HL-60 (cell line): ENCODE results near the gene NEK10.

Source experiments
- DNase-seq, 2 experiments: peaks; one replicate each; pipeline ENCODE4 v3.0.0-alpha.2; 2010 to 2020; ENCODE audit warnings: low read depth in 1 of 2, low spot score in 1 of 2
- H3K27ac ChIP-seq: fragments of 250-450 bp; sonication (Bioruptor Pico); replicated peaks from 2 replicates; pipeline ENCODE4 v1.5.1; 2020; ENCODE audit warnings: mild to moderate bottlenecking, moderate library complexity
- H3K27me3 ChIP-seq: fragments of 250-450 bp; sonication (Bioruptor Pico); 2 replicates; pipeline ENCODE4 v1.5.1; 2021; ENCODE audit warnings: mild to moderate bottlenecking, moderate library complexity; ENCODE audit not compliant: insufficient read depth, poor library complexity, severe bottlenecking
- H3K4me3 ChIP-seq: replicated peaks from 2 replicates; pipeline ENCODE4 v1.5.1; 2011; ENCODE audit warnings: mild to moderate bottlenecking, control low read depth, low read length; ENCODE audit not compliant: insufficient read depth
- CTCF ChIP-seq: IDR thresholded peaks from one replicate; pipeline ENCODE4 v1.5.1; 2011; ENCODE audit warnings: low read length, control low read depth, inconsistent platforms; ENCODE audit not compliant: insufficient read depth
- GABPA ChIP-seq: IDR thresholded peaks from 2 replicates; pipeline ENCODE4 v1.6.1; 2012; ENCODE audit warnings: low read depth
- POLR2AphosphoS5 ChIP-seq: IDR thresholded peaks from 2 replicates; pipeline ENCODE4 v1.6.1; 2012; ENCODE audit warnings: low read depth
- REST ChIP-seq: IDR thresholded peaks from 2 replicates; pipeline ENCODE4 v1.6.1; 2012; ENCODE audit warnings: low read depth; ENCODE audit not compliant: insufficient replicate concordance
- SPI1 ChIP-seq: IDR thresholded peaks from 2 replicates; pipeline ENCODE4 v1.6.1; 2012; ENCODE audit warnings: low read depth, mild to moderate bottlenecking, borderline replicate concordance

The NEK10 gene

DNA sequence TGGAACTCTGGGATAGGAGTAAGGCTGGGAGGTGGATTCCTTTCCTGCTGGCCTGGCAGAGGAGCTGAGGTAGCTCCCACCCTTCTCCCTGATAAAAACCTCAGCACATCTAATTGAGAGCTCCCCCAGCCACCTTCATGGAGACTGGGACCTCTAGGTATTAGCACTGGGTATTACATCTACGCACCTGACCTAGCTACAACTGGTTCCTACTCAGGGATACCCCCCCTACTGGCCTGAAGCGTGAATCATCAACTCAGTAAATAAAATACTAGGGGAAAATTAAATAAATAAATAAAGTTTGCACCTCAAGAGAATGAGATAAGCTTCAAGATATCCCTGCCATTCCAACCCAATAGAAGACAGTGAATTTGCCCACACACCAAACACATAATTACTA is 140.4 kb downstream of the NEK10 start:
- no peak for TF ChIP-seq SPI1
- no peak for TF ChIP-seq CTCF

GRCh38 chr3:27224197-27224596 is 145.0 kb downstream of the NEK10 start:
- Histone ChIP-seq H3K27me3 (no peaks in the 10 kb centered on the region), H3K27ac (no peak overlapping the region), H3K4me3 (no peak overlapping the region)
- TF ChIP-seq SPI1 = no peak
- TF ChIP-seq GABPA = no peak
- TF ChIP-seq POLR2AphosphoS5 = no peak
- TF ChIP-seq REST = no peak
- TF ChIP-seq CTCF = no peak
- no peak for DNase-seq

More for the DNA sequence above, 140.4 kb downstream of the NEK10 start:
- no peak overlapping the region for H3K27ac ChIP-seq
- no peak for DNase-seq
- H3K27me3 ChIP-seq = no peaks in the 10 kb centered on the region
- H3K4me3 ChIP-seq = no peak overlapping the region

GRCh38 chr3:27221264-27221932 is 147.8 kb downstream of the NEK10 start:
- no peak for DNase-seq
- no peaks in the 10 kb centered on the region for H3K27me3 ChIP-seq
- no peak overlapping the region for H3K4me3 ChIP-seq
- TF ChIP-seq POLR2AphosphoS5 (no peak), SPI1 (no peak), CTCF (no peak), REST (no peak), GABPA (no peak)
- no peak overlapping the region for H3K27ac ChIP-seq

DNA sequence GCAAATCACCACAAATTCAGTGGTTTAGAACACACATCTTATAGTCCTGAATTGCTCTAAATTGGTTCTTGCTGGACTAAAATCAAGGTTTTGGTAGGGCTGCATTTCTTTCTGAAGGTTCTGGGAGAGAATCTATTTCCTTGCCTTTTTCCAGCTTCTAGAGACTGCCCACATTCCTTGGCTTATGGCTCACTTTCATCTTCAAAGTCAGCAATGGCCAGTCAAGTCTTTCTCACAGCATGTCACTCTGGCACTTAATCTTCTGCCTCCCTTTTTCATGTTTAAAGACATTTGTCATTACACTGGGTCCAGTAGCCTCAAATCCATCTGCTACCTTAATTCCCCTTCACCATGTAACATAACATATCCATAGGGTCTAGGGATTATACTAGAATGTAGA is 149.0 kb downstream of the NEK10 start:
- no peaks in the 10 kb centered on the region for H3K27me3 ChIP-seq
- TF ChIP-seq SPI1 (no peak), REST (no peak), POLR2AphosphoS5 (no peak), CTCF (no peak), GABPA (no peak)
- no peak for DNase-seq
- H3K27ac ChIP-seq = no peak overlapping the region
- no peak overlapping the region for H3K4me3 ChIP-seq
